A549 (cell line): ENCODE data around the gene DSPP. TPM values are rescaled to one million over a fixed set of nuclear protein-coding genes. Genes with fewer than 3 reads are reported as not detected.

Source experiments
- ATAC-seq, 2 experiments: fragments of 200-7000 bp in 1 of 2; fragments of >200 bp in 1 of 2; cut with Nextera tagmentation in 1 of 2; cut with Tn5 transposase in 1 of 2; 3 replicates each; pipeline versions ENCODE4 v1.8.0 to v1.9.1; 2018 to 2020; ENCODE audit warnings: mild to moderate bottlenecking in 1 of 2, moderate library complexity in 1 of 2
- CTCF ChIA-PET: fragments of 300-600 bp; sonication (Branson Sonifier 250); formaldehyde crosslinking; extraction: SDS; loops from one replicate; lab custom pipeline; 2021; ENCODE audit warnings: antibody characterized with exemption, inconsistent platforms; lab: Yijun Ruan, JAX
- POLR2A ChIA-PET: fragments of 350-600 bp; formaldehyde crosslinking; extraction: SDS; loops from one replicate; lab custom pipeline; 2021; ENCODE audit warnings: antibody characterized with exemption, inconsistent platforms; lab: Yijun Ruan, JAX
- DNase-seq, 2 experiments: peaks; one replicate each; pipeline versions ENCODE4 v3.0.0 to v3.0.0-alpha.2; 2011 to 2016; ENCODE audit warnings: low read depth in 1 of 2, low spot score in 1 of 2
- FAIRE-seq: peaks from 2 replicates; lab custom pipeline; 2011; peaks lifted over from hg19 to GRCh38; lab: Jason Lieb, UNC
- H3K27ac ChIP-seq, 2 experiments: fragments of >200 bp; sonication (Bioruptor Twin); formaldehyde crosslinking; 3 replicates each; pipeline ENCODE4 v1.5.1; 2016 to 2017
- H3K4me1 ChIP-seq: fragments of >200 bp; sonication (Bioruptor Twin); formaldehyde crosslinking; 3 replicates; pipeline ENCODE4 v1.6.1; 2016
- H3K4me2 ChIP-seq: fragments of >200 bp; sonication (Bioruptor Twin); formaldehyde crosslinking; 3 replicates; pipeline ENCODE4 v1.6.1; 2016
- H3K4me3 ChIP-seq: fragments of >200 bp; sonication (Bioruptor Twin); formaldehyde crosslinking; 3 replicates; pipeline ENCODE4 v1.5.1; 2016
- H3K9me3 ChIP-seq: fragments of >200 bp; sonication (Bioruptor Twin); formaldehyde crosslinking; 3 replicates; pipeline ENCODE4 v1.6.1; 2016
- BHLHE40 ChIP-seq: IDR thresholded peaks from 2 replicates; pipeline ENCODE4 v1.6.1; 2012; ENCODE audit warnings: low read depth, low read length, inconsistent platforms
- CBX2 ChIP-seq: fragments of 200-600 bp; sonication (generic); IDR thresholded peaks from 2 replicates; pipeline ENCODE4 v1.6.1; 2016; ENCODE audit warnings: low read depth, mild to moderate bottlenecking, borderline replicate concordance
- CHD2 ChIP-seq: fragments of 150-350 bp; IDR thresholded peaks from 2 replicates; pipeline ENCODE4 v1.6.1; 2014; ENCODE audit warnings: low read length; ENCODE audit not compliant: partially characterized antibody
- EHF ChIP-seq: fragments of 250-450 bp; sonication (Bioruptor Pico); IDR thresholded peaks from 2 replicates; pipeline ENCODE4 v1.5.0; 2020; ENCODE audit warnings: mild to moderate bottlenecking
- EHMT2 ChIP-seq: fragments of 200-600 bp; sonication (generic); IDR thresholded peaks from 2 replicates; pipeline ENCODE4 v1.6.1; 2016; ENCODE audit warnings: antibody characterized with exemption, low read depth, mild to moderate bottlenecking, moderate library complexity
- ELK1 ChIP-seq: fragments of 150-350 bp; IDR thresholded peaks from 2 replicates; pipeline ENCODE4 v1.6.1; 2014; ENCODE audit warnings: low read depth, mild to moderate bottlenecking, low read length
- ESRRA ChIP-seq: fragments of 150-350 bp; IDR thresholded peaks from 2 replicates; pipeline ENCODE4 v1.6.1; 2014; ENCODE audit warnings: mild to moderate bottlenecking, low read length, borderline replicate concordance
- FOSB ChIP-seq: fragments of 250-450 bp; sonication (Bioruptor Pico); IDR thresholded peaks from 2 replicates; pipeline ENCODE4 v1.5.0; 2020; ENCODE audit warnings: mild to moderate bottlenecking, moderate library complexity
- FOXS1 ChIP-seq: fragments of 250-450 bp; sonication (Bioruptor Pico); IDR thresholded peaks from 2 replicates; pipeline ENCODE4 v1.5.0; 2020; ENCODE audit warnings: mild to moderate bottlenecking, moderate library complexity
- HDAC2 ChIP-seq: fragments of 200-600 bp; sonication (generic); IDR thresholded peaks from 2 replicates; pipeline ENCODE4 v1.6.1; 2016
- HOXB13 ChIP-seq: fragments of 250-450 bp; sonication (Bioruptor Pico); IDR thresholded peaks from 2 replicates; pipeline ENCODE4 v1.5.0; 2020; ENCODE audit warnings: low read depth, mild to moderate bottlenecking, moderate library complexity
- KDM1A ChIP-seq: fragments of 200-600 bp; sonication (generic); IDR thresholded peaks from 2 replicates; pipeline ENCODE4 v1.6.1; 2016; ENCODE audit warnings: low read depth, mild to moderate bottlenecking
- MYC ChIP-seq: IDR thresholded peaks from 2 replicates; pipeline ENCODE4 v1.6.1; 2012; ENCODE audit warnings: mild to moderate bottlenecking, inconsistent platforms, low read length, improper control_type of control experiment, borderline replicate concordance
- NR3C1 ChIP-seq: fragments of >200 bp; sonication (Bioruptor Twin); formaldehyde crosslinking; IDR thresholded peaks from 3 replicates; pipeline ENCODE4 v1.6.1; 2017
- PHF8 ChIP-seq: fragments of 200-600 bp; sonication (generic); IDR thresholded peaks from 2 replicates; pipeline ENCODE4 v1.6.1; 2016; ENCODE audit warnings: low read depth, mild to moderate bottlenecking, antibody characterized with exemption, moderate library complexity, borderline replicate concordance
- POLR2AphosphoS2 ChIP-seq: conservative IDR thresholded peaks from 2 replicates; pipeline ENCODE4 v1.6.1; 2012; ENCODE audit warnings: low read length, improper control_type of control experiment, inconsistent platforms
- RAD21 ChIP-seq, 2 experiments: fragments of >200 bp in 1 of 2; sonication (Bioruptor Twin) in 1 of 2; formaldehyde crosslinking in 1 of 2; IDR thresholded peaks in 1 of 2; conservative IDR thresholded peaks in 1 of 2; 2 replicates in 1 of 2; 3 replicates in 1 of 2; pipeline ENCODE4 v1.6.1; 2012 to 2018; ENCODE audit warnings: inconsistent platforms in 1 of 2
- RCOR1 ChIP-seq: fragments of 150-350 bp; IDR thresholded peaks from 2 replicates; pipeline ENCODE4 v1.6.1; 2014; ENCODE audit warnings: antibody characterized with exemption, low read length, low read depth
- REST ChIP-seq: fragments of 200-600 bp; sonication (generic); IDR thresholded peaks from 2 replicates; pipeline ENCODE4 v1.6.1; 2016; ENCODE audit warnings: antibody characterized with exemption, mild to moderate bottlenecking, moderate library complexity
- RFX5 ChIP-seq: fragments of 450-650 bp; IDR thresholded peaks from 2 replicates; pipeline ENCODE4 v1.7.1; 2014; ENCODE audit warnings: antibody characterized with exemption, mild to moderate bottlenecking, moderate library complexity
- RNF2 ChIP-seq: fragments of 200-600 bp; sonication (generic); IDR thresholded peaks from 2 replicates; pipeline ENCODE4 v1.6.1; 2016; ENCODE audit warnings: low read depth, mild to moderate bottlenecking, antibody characterized with exemption, moderate library complexity, borderline replicate concordance
- SREBF2 ChIP-seq: fragments of 450-650 bp; IDR thresholded peaks from 2 replicates; pipeline ENCODE4 v1.6.1; 2014; ENCODE audit warnings: mild to moderate bottlenecking, moderate library complexity
- USF2 ChIP-seq: fragments of 450-650 bp; IDR thresholded peaks from 2 replicates; pipeline ENCODE4 v1.6.1; 2014; ENCODE audit warnings: antibody characterized with exemption
- ZFP36 ChIP-seq: fragments of 450-650 bp; IDR thresholded peaks from 2 replicates; pipeline ENCODE4 v1.6.1; 2014; ENCODE audit warnings: borderline replicate concordance; ENCODE audit not compliant: partially characterized antibody
- ZNF302 ChIP-seq: fragments of 250-450 bp; sonication (Bioruptor Pico); IDR thresholded peaks from 2 replicates; pipeline ENCODE4 v1.9.0; 2021; ENCODE audit warnings: inconsistent platforms, mild to moderate bottlenecking, moderate library complexity
- ZSCAN20 ChIP-seq: fragments of 250-450 bp; sonication (Bioruptor Pico); IDR thresholded peaks from 2 replicates; pipeline ENCODE4 v1.8.0; 2022; ENCODE audit warnings: mild to moderate bottlenecking, moderate library complexity
- WGBS: methylation state at CpG from one replicate; pipeline ENCODE4 v1.1.6; 2017; ENCODE audit errors: missing lambda C conversion rate; 5-methylcytosine and 5-hydroxymethylcytosine counted together
- polyA plus RNA-seq, 4 experiments: library from polyadenylated mRNA; depleted of rRNA in 3 of 4; stranded (reverse); fragments of >200 nt; fragmentation: RNase III in 1 of 4; extraction: RNeasy Plus Mini Kit Qiagen cat#74134 plus additional on column Dnase treatment in 1 of 4; gene quantifications; 2 replicates in 3 of 4; 3 replicates in 1 of 4; pipeline ENCODE4 v1.2.3, GENCODE V29; 2011 to 2017

DSPP gene
- polyA plus RNA-seq, 2 of the 4 experiments (the other 2 are of a cell fraction): not detected

- TF ChIP-seq USF2 (no peak), EHF (CRISPR knock-in tag) (no peak), RCOR1 (no peak), RNF2 (no peak), RFX5 (no peak)
These were observed 24.1 kb downstream of the DSPP start (continued) for GRCh38 chr4:87632469-87632868.

- Histone ChIP-seq H3K4me2 (no peak overlapping the region), H3K4me3 (no peak overlapping the region), H3K9me3 (no peaks in the 10 kb centered on the region), H3K4me1 (no peaks in the 10 kb centered on the region), H3K27ac (no peak overlapping the region)
- DNase-seq: peak in 1 of 2 experiments; percentile 2
- no peak for ATAC-seq
- 49% methylated on average over 2 of the region's 2 CpGs for WGBS
- FAIRE-seq: no peak
- ChIA-PET CTCF (no interaction called here), POLR2A (no interaction called here)
- no peak for TF ChIP-seq HDAC2
- TF ChIP-seq ZSCAN20: no peak
- no peak for TF ChIP-seq MYC
- no peak for TF ChIP-seq POLR2AphosphoS2
- no peak for TF ChIP-seq RFX5
- no peak for TF ChIP-seq BHLHE40
- no peak for TF ChIP-seq CBX2
- TF ChIP-seq RCOR1: no peak
- no peak for TF ChIP-seq ZFP36
- TF ChIP-seq FOXS1 (CRISPR knock-in tag): no peak
- no peak for TF ChIP-seq EHF (CRISPR knock-in tag)
- no peak for TF ChIP-seq ESRRA
- TF ChIP-seq CHD2: no peak
- no peak for TF ChIP-seq NR3C1
- no peak for TF ChIP-seq ZNF302 (CRISPR knock-in tag)
- no peak for TF ChIP-seq REST
- TF ChIP-seq ELK1: no peak
These were observed 24.9 kb downstream of the DSPP start for GRCh38 chr4:87633243-87633642.

- WGBS: 93% methylated on average over 5 of the region's 6 CpGs
- Histone ChIP-seq H3K9me3 (no peaks in the 10 kb centered on the region), H3K4me3 (no peak overlapping the region), H3K4me2 (no peak overlapping the region), H3K4me1 (no peaks in the 10 kb centered on the region), H3K27ac (no peak overlapping the region)
- ChIA-PET POLR2A (no interaction called here), CTCF (no interaction called here)
- FAIRE-seq: no peak
- DNase-seq: no peak
- peak in 1 of 2 experiments; percentile 32; a peak in 1 of 6 replicates for ATAC-seq
- no peak for TF ChIP-seq PHF8
- no peak for TF ChIP-seq USF2
- no peak for TF ChIP-seq SREBF2
- no peak for TF ChIP-seq HOXB13 (CRISPR knock-in tag)
- no peak for TF ChIP-seq KDM1A
- TF ChIP-seq FOSB (CRISPR knock-in tag): no peak
- no peak for TF ChIP-seq REST
- no peak for TF ChIP-seq RAD21 (conservative IDR thresholded peaks at IDR 0.05 in 1 of 2, IDR thresholded peaks at IDR 0.05 in 1 of 2)
- TF ChIP-seq ZFP36: no peak
- no peak for TF ChIP-seq EHMT2
These were observed 36.0 kb downstream of the DSPP start for GRCh38 chr4:87644286-87644685.
